Fibroblast of mammary gland (primary cell): ENCODE results near the gene NRIP1.
A peak's percentile ranks its signal among the peaks of the same experiment; 100 is the strongest.

ENCODE experiments used
- DNase-seq: peaks from one replicate; pipeline ENCODE4 v3.0.0-alpha.2; 2010; ENCODE audit warnings: low read depth
- H3K4me3 ChIP-seq: 2 replicates; pipeline ENCODE4 v1.5.1; 2011; ENCODE audit warnings: low read depth, mild to moderate bottlenecking, low read length, moderate library complexity; ENCODE audit not compliant: control insufficient read depth
- CTCF ChIP-seq: conservative IDR thresholded peaks from 2 replicates; pipeline ENCODE4 v1.5.1; 2011; ENCODE audit warnings: low read depth, low read length, inconsistent platforms; ENCODE audit not compliant: control insufficient read depth, insufficient read depth

NRIP1 gene

DNA sequence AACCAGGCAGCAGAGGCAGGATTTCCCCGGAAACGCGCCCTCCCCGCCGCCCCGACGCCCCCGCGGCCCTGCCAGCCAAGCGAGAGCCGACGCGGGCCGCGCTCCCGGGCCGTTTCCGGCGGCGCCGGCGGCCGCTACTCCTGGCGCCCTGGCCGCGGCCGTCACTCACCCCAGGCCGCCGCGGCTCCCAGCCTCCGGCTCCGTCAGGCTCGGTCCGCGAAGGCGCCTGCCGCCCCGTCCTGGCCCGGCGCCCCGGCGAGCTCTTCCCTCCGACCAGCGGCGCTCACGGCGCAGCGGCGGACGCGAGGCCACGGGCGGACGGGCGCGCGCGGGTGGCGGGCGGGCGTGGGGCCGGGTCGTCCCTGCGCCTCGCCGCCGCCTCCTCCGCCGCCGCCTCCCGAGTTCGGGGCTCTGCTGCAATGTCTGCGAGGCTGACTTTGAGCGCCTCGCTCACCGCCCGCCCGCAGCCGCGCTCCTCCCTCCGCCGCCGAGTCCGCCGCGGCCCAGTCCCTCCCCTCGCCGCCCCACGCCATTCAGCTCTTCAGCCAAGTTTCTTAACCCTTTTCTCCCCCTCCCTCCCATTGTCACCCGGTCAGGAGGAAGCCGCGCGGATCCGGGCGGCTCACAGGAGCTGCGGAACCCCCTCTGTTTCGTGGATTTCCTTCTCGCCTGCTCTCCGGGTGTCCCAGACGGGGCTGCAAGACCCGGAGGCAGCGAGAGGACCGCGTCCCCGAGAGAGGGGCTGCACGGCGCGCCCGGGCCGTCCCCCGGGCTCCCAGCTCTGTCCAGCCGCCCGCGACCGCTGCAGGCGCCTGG lies at the start of gene NRIP1:
NRIP1 (minus strand) TSS at position 425 of the 816 bp plus-strand sequence. CDS start 96,808 bp downstream, outside the sequence.
- peak within 1 kb of the TSS; percentile 87 for H3K4me3 ChIP-seq
- DNase-seq, result peak; percentile 84
- no peak for TF ChIP-seq CTCF

DNA sequence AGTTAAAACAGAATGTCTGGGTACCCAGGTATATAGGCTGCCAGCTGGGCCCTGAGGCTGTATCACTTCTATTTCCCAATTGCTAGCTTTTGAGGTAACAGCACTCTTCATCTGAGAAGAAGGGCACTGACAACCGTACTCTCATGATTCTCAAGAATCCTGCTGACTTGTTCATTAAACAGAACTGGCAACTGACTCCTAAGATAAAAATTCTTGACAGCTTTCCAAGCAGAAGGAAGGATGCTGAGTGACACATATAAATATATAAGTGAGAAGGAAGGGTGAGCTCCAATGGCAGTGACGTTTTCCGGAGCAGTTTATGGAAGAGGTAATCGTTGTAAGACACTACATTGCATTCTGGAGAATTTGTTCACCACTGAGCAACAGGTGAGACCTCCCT lies 48.1 kb upstream of the NRIP1 start:
- no peak for TF ChIP-seq CTCF
- no peak for DNase-seq
- no peak overlapping the region for H3K4me3 ChIP-seq

DNA sequence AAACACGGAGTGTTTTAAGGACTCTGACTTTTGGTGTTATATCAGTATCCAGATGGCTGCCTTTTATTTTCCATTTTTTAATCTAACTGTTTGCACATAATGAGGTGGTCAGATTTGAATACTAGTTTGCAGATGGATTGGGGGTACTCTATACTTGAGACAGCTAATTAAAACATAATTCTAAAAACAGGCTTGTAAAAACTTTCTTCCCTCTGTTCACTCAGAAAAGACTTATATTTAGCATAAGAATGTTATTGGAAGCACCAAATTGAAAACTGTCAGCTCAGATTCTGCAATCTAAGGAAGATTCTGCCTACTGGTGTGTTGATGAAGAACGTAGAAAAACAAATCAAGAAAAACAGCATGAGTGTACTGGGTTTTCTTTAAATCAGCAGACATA lies 44.0 kb upstream of the NRIP1 start:
- no peak overlapping the region for H3K4me3 ChIP-seq
- no peak for DNase-seq
- no peak for TF ChIP-seq CTCF

DNA sequence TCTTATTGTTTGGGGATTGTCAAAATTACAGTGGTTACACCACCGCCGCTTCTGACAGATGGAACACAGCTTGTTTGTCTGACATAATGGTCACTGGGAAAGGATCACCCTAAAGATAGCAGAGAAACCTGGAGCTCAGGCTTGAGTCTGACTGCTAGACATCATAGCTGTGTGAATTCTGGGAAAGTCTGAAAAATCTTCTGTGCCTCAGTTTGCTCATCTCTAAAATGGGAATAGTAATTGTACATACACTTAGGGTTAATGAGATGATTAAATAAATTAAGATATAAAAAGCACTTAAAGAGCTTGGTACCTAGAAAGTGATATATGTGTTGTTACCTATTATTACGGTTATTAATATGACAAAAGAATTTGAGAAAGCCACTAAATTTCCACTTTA lies 39.7 kb upstream of the NRIP1 start:
- no peak for DNase-seq
- TF ChIP-seq CTCF, result no peak
- H3K4me3 ChIP-seq, result no peak overlapping the region

DNA sequence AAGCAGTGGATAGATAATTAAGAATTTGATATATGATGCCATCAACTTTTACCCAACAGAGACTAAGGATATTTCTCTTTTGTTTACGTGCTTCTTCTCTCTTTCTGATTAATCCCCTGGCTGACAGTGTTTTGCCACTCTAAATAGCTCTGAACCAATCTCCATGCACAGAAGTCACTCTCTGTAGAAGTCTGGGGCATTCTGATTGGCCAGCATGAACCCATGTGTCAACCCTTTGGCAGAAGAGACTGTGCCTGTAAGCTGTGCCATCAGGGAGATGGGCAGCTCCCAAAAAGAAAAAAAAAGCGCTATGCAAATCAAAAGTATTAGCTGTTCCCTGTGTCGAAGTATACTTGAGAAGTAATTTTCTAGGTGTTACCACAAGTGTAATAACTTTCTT lies 34.1 kb upstream of the NRIP1 start:
- TF ChIP-seq CTCF, result no peak
- H3K4me3 ChIP-seq, result no peak overlapping the region
- no peak for DNase-seq

GRCh38 chr21:15098181-15098580 lies 33.4 kb upstream of the NRIP1 start:
- no peak for TF ChIP-seq CTCF
- H3K4me3 ChIP-seq, result no peak overlapping the region

More at GRCh38 chr21:15098181-15098580, 33.4 kb upstream of the NRIP1 start:
- DNase-seq, result no peak
